Fibroblast of villous mesenchyme (primary cell): Measurements from ENCODE around the gene NUDT11. TPM values are rescaled to one million over a fixed set of nuclear protein-coding genes. Genes with fewer than 3 reads are reported as not detected.

Experiments
- DNase-seq: peaks from one replicate; pipeline ENCODE4 v3.0.0-alpha.2; 2010; ENCODE audit warnings: low read depth
- H3K4me3 ChIP-seq: 2 replicates; pipeline ENCODE4 v1.5.1; 2011; ENCODE audit warnings: low read depth, mild to moderate bottlenecking, low read length
- total RNA-seq: library from RNA; depleted of rRNA; stranded (reverse); fragments of >200 nt; gene quantifications from 2 replicates; pipeline ENCODE4 v1.2.3, GENCODE V29; 2012
- TF ChIP-seq, protein P1 (sequence below): IDR thresholded peaks from 2 replicates; pipeline ENCODE4 v1.5.1; 2012; ENCODE audit warnings: low read depth, mild to moderate bottlenecking, low read length; ENCODE audit not compliant: insufficient read depth

Gene NUDT11
- total RNA-seq, 1 donor = 12.1 TPM

DNA sequence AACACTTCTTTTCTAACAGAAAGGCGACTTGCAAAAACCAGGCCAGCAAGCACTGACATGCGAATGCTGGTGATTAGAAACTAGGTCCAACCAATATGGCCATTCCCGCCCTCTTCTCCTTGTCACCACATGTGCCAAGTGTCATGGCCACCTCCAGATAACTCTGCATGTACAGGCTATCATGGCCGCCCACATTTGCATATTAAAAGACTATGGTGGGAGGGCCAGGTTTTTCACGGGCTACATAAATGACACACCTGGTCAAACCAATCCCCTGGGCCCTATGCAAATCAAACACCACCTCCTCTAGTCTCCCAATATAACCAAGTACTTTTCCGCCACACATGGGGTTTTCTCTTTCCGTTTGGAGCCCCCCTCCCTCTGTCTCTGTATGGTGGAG is 40.1 kb downstream of the NUDT11 start:
- no peak overlapping the region for H3K4me3 ChIP-seq
- TF ChIP-seq, protein P1, sequence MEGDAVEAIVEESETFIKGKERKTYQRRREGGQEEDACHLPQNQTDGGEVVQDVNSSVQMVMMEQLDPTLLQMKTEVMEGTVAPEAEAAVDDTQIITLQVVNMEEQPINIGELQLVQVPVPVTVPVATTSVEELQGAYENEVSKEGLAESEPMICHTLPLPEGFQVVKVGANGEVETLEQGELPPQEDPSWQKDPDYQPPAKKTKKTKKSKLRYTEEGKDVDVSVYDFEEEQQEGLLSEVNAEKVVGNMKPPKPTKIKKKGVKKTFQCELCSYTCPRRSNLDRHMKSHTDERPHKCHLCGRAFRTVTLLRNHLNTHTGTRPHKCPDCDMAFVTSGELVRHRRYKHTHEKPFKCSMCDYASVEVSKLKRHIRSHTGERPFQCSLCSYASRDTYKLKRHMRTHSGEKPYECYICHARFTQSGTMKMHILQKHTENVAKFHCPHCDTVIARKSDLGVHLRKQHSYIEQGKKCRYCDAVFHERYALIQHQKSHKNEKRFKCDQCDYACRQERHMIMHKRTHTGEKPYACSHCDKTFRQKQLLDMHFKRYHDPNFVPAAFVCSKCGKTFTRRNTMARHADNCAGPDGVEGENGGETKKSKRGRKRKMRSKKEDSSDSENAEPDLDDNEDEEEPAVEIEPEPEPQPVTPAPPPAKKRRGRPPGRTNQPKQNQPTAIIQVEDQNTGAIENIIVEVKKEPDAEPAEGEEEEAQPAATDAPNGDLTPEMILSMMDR = no peak
- no peak for DNase-seq

DNA sequence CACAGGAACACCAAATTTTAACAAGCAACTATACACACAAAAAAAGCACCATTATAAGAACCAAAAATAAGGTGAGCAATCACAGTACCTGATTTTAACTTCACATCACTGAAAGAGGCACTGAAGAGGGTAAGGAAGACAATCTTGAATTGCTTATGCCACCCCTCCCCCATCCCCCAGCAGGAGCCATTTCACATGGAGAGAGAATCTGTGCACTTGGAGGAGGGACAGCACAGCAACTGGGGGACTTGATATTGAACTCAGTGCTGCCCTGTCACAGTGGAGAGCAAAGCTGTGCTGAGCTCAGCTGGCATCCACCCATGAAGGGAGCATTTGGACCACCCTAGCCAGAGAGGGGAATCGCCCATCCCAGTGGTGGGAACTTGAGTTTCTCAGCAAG is 56.0 kb downstream of the NUDT11 start:
- TF ChIP-seq, protein P1 = no peak
- DNase-seq = no peak
- no peak overlapping the region for H3K4me3 ChIP-seq

Other genes starting within 250 kb of the NUDT11 start
- gene NUDT10, start 163.8 kb downstream of the NUDT11 start, total RNA-seq = 0.32 and 1.3 TPM in 2 replicates
- gene CENPVL3, start 122.3 kb upstream of the NUDT11 start, total RNA-seq = not detected in 2 replicates
- gene CENPVL2, start 186.2 kb upstream of the NUDT11 start, total RNA-seq = not detected in 2 replicates
- gene CENPVL1, start 213.9 kb upstream of the NUDT11 start, total RNA-seq = not detected in 2 replicates
- 4.5 and 7.8 TPM in 2 replicates for gene GSPT2, start 246.8 kb upstream of the NUDT11 start, total RNA-seq